ENCODE results near the gene CDK17.

The CDK17 gene

GRCh38 chr12:96236221-96236822 lies 163.9 kb downstream of the CDK17 start:
- DNase-seq = no peak

DNA sequence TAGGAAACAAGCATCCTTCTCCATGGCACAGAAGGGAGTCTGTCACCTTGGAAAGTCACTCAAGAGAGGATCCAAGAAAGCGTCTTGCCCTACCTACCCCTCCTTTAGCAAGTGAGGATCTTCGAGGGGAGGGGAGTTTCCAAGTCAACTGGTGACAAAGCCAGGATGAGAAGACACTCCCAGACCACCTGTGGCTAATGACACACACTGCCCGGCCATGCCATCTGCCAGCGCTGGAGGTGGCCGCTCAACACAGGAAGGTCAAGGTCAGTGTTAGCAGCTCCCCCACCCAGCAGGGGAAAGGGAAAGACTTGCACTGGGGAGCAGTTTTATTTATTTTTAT lies 164.8 kb downstream of the CDK17 start:
- no peak for DNase-seq

DNA sequence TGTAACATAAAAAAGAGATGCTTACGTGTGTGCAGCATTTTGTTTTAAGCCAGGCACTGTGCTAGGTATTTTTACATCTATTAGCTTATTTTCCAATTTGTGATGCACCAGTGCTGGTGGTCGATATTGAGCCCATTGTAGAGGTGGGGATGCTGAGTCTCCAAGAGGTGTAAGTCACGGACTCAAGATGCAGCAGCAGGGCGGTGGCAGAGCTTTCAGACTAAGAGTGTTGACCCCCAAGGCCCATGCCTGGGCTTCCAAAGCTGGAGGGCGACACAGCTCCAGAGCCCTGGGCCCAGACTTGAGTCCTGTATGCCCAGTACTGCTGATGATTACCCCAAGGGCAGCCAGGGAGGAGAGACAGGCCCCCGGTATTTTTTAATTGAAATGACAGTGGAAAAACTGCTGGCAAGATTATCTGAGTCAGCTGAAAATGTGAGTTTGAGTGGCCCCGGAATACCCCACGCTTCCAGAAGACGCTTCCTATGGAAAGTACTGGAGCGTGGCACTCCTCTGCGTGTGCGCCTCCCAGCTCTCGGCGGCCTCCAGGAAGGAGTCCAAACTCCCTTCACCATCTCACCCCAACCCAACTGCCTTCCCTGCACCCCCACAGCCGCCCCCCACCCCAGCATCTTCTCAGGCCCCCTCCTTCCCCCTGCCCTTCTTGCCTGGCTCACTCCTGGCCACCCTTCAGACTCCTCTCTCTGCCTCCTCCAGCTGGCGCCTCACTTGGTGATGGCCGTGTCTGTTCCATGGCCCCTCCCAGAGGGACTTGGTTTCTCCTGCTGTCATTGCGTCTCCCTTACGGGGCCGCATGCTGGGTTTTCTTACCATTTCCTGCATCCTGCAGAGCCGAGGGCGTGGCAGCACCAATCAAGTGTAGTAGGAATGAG lies 165.4 kb downstream of the CDK17 start:
- DNase-seq = no peak

DNA sequence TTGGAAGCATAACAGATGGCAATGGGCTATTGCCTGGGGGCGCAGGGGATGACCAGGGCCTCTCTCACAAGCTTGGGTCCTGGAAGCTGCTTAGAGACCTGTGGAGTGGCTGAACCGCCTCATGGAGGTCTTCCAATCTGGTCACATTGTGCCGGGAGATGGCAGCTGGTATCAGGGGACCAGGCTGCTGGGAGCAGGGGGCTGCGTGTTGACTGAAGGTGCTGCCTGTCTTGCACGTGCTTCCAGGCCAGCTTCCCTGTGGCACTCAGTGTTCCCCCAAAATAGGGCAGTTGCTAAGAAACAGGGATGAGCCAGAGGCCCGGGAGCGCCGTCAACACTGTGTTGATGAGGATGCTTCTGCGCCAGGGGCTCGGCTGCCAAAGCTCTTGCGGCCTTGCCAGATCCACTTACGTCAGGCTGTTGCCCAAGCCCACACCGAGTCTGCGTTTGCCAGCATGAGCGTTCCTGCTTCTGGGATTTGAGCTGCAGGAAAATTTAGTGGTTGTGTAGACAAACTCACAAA lies 166.2 kb downstream of the CDK17 start:
- DNase-seq = no peak

DNA sequence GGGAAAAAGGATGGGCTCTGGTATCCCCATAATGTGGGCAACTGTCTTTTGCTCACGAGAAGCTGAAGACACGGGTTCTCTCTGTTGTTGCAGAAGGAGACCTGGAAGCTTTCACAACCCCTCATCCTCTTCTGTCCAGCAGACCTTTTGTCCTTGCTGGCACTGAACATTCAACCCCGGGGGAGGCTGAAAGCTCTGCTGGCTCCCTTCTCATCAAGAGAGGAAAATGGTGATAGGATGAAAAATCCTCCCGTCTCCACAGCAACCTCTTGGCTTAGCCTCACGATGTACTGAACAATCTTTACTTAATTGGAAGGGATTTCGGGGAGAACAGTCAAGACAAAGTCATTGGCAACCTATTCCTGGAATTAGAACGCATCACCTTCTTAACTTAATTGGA lies 167.1 kb downstream of the CDK17 start:
- DNase-seq = no peak

DNA sequence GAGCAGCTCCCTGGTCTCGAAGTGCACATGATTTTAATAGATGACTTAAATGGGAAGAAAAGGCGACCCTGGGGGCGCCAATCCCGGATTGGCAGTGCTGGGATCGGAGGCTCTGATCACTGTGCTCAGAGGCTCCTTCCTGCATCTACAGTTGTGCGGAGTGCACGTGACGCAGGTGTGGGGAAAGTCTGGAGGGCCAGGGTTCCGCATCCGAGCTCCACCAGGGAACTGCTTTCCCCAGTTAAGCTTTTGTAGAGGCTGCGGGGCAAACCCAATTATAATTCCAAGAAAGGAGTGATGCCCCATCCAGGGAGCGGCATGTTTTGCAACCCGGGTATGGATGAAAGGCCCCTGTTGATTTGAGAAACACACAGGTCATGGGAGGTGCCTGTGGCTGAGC lies 169.6 kb downstream of the CDK17 start:
- no peak for DNase-seq

DNA sequence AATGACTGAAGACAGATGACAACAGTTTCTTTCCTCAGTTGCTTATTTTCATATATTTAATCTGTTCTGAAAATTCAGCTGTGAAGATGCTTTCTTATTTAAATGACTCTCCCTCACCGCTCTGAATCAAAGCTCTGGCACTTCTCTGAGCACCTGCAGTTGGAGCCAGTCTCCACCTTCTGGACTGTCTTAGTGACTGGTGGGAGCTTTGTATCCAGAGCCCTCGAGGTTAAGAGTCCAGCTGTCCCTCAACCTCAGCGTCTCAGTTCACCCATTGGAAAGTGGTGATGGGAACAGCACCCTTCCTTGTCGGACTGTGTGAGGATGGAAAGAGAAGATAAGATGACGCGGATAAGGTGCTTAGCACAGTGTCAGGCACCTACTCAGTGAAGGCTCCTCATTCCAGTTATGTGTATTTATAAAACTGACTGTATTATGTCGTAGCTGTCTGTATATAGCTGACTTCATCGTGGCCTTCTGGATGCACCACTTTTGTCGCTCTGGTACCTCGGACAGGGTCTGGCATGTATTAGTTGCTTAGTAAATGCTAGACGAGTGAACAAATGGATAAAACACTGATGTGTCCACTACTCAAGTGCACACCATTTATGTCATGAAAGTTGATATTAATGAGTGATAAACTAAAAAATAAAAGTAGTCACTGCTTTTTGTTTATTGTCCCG lies 171.5 kb downstream of the CDK17 start:
- no peak for DNase-seq
